ENCODE measurements around the gene TRPM1.
"Not testable (repeated sequence)": the region's sequence is repeated elsewhere in the genome, so short reads cannot be mapped to it uniquely, and the experiment has no call there.

The TRPM1 gene

GRCh38 chr15:31102374-31103342 is 1.1 kb upstream of the TRPM1 start:
- CTCF ChIA-PET, result no interaction called here
- Mint-ChIP-seq H3K36me3 (no peaks in the 10 kb centered on the region), H3K27me3 (peaks cover 36% of the 10 kb centered on the region), H3K4me1 (no peaks in the 10 kb centered on the region), H3K4me3 (no peak overlapping the region), H3K27ac (no peak overlapping the region), H3K9me3 (no peaks in the 10 kb centered on the region)
- no peak for DNase-seq

- DNase-seq, result no peak
- CTCF ChIA-PET, result no interaction called here
- no peaks in the 10 kb centered on the region for H3K4me1 Mint-ChIP-seq
- no peak overlapping the region for H3K27ac Mint-ChIP-seq
- H3K4me3 Mint-ChIP-seq, result no peak overlapping the region
- peaks cover 36% of the 10 kb centered on the region for H3K27me3 Mint-ChIP-seq
- no peaks in the 10 kb centered on the region for H3K36me3 Mint-ChIP-seq
- H3K9me3 Mint-ChIP-seq, result no peaks in the 10 kb centered on the region
Observed at GRCh38 chr15:31102039-31102321, 455 bp upstream of the TRPM1 start.

DNA sequence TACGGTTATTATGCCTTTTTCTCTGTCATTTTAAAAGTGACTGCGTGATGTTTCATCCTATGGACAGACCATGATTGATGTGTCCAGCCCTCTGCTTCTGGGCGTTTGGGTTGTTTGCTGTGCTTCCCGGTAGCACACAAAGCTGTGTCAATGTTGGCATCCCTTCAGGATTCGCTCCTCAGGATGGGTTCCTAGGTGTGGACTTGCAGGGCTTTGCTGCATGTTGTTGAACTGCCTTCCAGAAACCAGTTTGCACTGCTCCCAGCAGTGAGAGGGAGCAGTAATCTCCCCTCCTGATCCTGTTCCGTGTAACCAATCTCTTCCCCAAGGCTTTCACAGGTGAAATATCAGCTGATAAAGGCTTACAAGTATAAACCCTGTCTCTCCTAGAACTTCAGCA is 787 bp downstream of the TRPM1 start:
- CTCF ChIA-PET, result interaction anchor here (0.6 kb wide), 1 partner anchor 314 kb away, joined by 3 read pairs; no protein-coding TSS in a partner anchor
- Mint-ChIP-seq H3K4me3 (no peak overlapping the region), H3K9me3 (no peaks in the 10 kb centered on the region), H3K27ac (no peak overlapping the region), H3K36me3 (no peaks in the 10 kb centered on the region), H3K4me1 (no peaks in the 10 kb centered on the region), H3K27me3 (peaks cover 27% of the 10 kb centered on the region)
- DNase-seq, result no peak

- Mint-ChIP-seq H3K27me3 (peaks cover 31% of the 10 kb centered on the region), H3K9me3 (no peaks in the 10 kb centered on the region), H3K4me3 (no peak overlapping the region), H3K4me1 (no peaks in the 10 kb centered on the region), H3K27ac (no peak overlapping the region), H3K36me3 (no peaks in the 10 kb centered on the region)
- DNase-seq, result no peak
- CTCF ChIA-PET, result no interaction called here
Observed at GRCh38 chr15:31098953-31099740, 2.4 kb downstream of the TRPM1 start.

- Mint-ChIP-seq H3K27me3 (peaks cover 35% of the 10 kb centered on the region), H3K36me3 (no peaks in the 10 kb centered on the region), H3K4me1 (no peaks in the 10 kb centered on the region), H3K27ac (no peak overlapping the region), H3K9me3 (no peaks in the 10 kb centered on the region), H3K4me3 (no peak overlapping the region)
- DNase-seq, result no peak
- CTCF ChIA-PET, result interaction anchor here (1.9 kb wide), 1 partner anchor 31 kb away, joined by 8 read pairs; no protein-coding TSS in a partner anchor
Observed at GRCh38 chr15:31098491-31098917, 3.0 kb downstream of the TRPM1 start.

- Mint-ChIP-seq H3K36me3 (no peaks in the 10 kb centered on the region), H3K9me3 (no peaks in the 10 kb centered on the region), H3K27ac (no peak overlapping the region), H3K4me1 (no peaks in the 10 kb centered on the region), H3K4me3 (no peak overlapping the region), H3K27me3 (peaks cover 31% of the 10 kb centered on the region)
- DNase-seq, result no peak
- CTCF ChIA-PET, result interaction anchor here (1.9 kb wide), 1 partner anchor 32 kb away, joined by 8 read pairs; no protein-coding TSS in a partner anchor
Observed at GRCh38 chr15:31096563-31096962, 5.0 kb downstream of the TRPM1 start.

DNA sequence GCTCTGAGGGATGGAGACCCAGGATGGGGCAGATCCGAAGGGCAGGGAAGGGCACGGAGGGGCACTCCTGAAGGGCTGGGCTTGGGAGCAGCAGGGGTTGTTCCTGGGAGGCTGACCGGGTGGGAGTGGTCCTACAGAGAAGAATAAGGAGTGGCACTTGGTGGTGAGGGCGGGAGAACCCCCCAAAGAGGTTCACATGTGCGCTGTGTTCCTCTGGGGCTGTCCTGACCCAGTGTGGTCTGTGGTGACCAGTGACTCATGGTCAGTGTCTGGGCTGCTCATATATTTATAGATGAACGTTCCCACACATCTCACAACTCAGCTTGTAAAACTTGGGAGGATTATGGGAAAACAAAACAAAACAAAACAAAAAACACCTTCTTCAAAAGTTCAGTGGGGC is 10.0 kb downstream of the TRPM1 start:
- Mint-ChIP-seq H3K4me1 (no peaks in the 10 kb centered on the region), H3K9me3 (no peaks in the 10 kb centered on the region), H3K4me3 (no peak overlapping the region), H3K27ac (no peak overlapping the region), H3K27me3 (peaks cover 12% of the 10 kb centered on the region), H3K36me3 (no peaks in the 10 kb centered on the region)
- CTCF ChIA-PET, result no interaction called here
- no peak for DNase-seq

DNA sequence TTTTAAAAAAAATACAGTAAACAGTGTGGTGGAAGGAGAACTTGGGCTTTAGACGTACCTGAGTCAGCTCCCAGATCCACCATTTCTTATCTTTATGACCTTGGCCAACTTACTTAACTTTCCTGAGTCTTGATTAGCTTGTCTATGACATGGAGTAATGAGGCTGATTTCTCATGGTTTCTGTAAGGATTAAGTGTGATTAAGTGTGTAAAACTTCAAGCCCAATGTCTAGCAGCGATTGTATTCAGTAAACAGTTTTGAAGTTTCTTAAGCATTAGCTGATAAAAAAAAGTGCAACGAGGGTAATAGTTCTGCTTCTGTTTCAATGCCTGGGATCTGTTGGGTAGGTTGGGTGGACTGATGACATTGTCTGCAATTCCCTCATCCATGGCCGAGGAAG is 10.8 kb downstream of the TRPM1 start:
- Mint-ChIP-seq H3K4me1 (no peaks in the 10 kb centered on the region), H3K36me3 (no peaks in the 10 kb centered on the region), H3K9me3 (no peaks in the 10 kb centered on the region), H3K27ac (no peak overlapping the region), H3K27me3 (peaks cover 16% of the 10 kb centered on the region), H3K4me3 (no peak overlapping the region)
- DNase-seq, result no peak
- CTCF ChIA-PET, result no interaction called here

DNA sequence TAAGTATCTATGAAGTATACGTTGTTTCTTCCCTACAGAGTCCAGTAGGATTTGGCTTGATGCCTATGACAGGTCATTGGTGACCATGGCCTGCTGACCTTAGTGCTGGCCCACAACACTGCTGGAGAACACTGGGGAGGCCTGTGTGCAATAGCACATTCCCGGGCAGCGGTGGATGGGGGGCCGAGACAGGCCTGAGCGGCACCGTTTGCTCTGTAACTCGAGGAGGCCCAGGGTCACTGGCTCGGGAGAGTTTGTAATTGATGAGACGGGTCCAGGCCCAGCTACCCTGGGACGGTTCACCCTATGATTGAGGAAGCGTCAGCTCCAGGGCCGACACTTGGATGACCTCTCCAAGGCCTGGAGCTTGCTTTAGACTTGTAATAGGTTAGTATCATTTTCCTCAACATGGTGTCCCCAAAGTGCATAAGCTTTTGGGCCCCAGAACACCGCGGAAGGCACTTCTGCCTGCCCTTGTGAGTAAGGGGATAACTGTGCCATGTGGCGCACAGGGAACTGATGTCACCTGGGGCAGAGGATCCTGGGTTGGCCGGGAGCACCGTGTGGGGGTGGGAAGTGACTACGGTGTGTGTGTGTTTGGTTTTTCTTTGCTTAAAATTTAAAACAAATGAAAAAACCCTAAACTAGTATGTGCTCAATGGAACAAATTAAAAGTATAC is 12.0 kb downstream of the TRPM1 start:
- Mint-ChIP-seq H3K27me3 (peaks cover 19% of the 10 kb centered on the region), H3K4me1 (no peaks in the 10 kb centered on the region), H3K4me3 (no peak overlapping the region), H3K27ac (no peak overlapping the region), H3K36me3 (no peaks in the 10 kb centered on the region), H3K9me3 (no peaks in the 10 kb centered on the region)
- CTCF ChIA-PET, result no interaction called here
- no peak for DNase-seq

DNA sequence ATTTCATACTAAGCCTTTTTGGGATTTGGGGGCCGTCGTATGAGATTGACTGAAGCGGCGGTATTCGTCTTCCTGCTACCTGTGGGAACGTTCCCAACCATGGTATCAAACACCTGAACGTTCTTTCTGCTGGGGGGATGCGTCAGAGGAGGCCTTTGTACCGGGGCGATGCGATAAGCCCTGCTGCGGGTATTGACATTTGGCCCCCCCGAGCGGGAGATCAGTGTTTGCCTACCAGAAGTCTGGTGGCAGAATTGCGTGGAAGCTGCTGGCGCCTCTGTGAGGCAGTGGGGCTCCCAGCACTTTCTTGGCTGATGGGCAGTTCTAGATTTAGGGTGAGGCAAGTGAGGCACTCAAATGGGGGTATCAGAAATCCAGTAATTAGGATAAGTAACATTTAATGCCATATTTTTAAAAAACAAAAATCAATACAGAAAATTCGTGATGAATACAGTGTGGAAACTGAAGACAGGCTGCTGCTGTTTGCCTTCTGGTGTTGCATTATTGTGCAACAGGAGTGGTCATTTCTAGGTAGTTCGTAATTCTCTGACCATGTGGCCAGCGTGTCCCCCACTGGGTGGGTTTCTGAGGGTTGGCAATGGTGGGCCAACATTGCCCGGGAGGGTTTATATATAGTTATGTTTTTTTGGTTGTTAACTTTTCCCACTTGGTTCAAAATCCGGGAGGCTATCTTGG is 12.7 kb downstream of the TRPM1 start:
- peaks cover 5% of the 10 kb centered on the region for H3K4me1 Mint-ChIP-seq
- H3K4me3 Mint-ChIP-seq, result no peak overlapping the region
- CTCF ChIA-PET, result no interaction called here
- no peaks in the 10 kb centered on the region for H3K9me3 Mint-ChIP-seq
- H3K27me3 Mint-ChIP-seq, result peaks cover 22% of the 10 kb centered on the region
- no peaks in the 10 kb centered on the region for H3K36me3 Mint-ChIP-seq
- no peak for DNase-seq
- no peak overlapping the region for H3K27ac Mint-ChIP-seq

DNA sequence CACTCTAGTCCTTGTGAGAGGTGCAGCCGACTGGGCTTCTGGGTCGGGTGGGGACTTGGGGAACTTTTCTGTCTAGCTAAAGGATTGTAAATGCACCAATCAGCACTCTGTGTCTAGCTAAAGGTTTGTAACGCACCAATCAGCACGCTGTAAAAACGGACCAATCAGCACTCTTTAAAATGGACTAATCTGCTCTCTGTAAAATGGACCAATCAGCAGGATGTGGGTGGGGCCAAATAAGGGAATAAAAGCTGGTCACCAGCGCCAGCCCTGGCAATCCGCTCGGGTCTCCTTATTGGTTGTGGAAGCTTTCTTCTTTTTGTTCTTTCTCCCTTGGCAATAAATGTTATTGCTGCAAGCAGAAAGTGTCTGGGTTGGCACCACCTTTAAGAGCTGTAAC is 13.5 kb downstream of the TRPM1 start:
- CTCF ChIA-PET, DNase-seq, H3K27ac Mint-ChIP-seq, H3K9me3 Mint-ChIP-seq, H3K4me3 Mint-ChIP-seq, H3K36me3 Mint-ChIP-seq, H3K4me1 Mint-ChIP-seq: not testable (repeated sequence)
- H3K27me3 Mint-ChIP-seq, result peaks cover 25% of the 10 kb centered on the region

- no peaks in the 10 kb centered on the region for H3K9me3 Mint-ChIP-seq
- no peak overlapping the region for H3K4me3 Mint-ChIP-seq
- peaks cover 11% of the 10 kb centered on the region for H3K4me1 Mint-ChIP-seq
- CTCF ChIA-PET, result no interaction called here
- H3K27me3 Mint-ChIP-seq, result peaks cover 38% of the 10 kb centered on the region
- no peaks in the 10 kb centered on the region for H3K36me3 Mint-ChIP-seq
- DNase-seq, result no peak
- H3K27ac Mint-ChIP-seq, result no peak overlapping the region
Observed at GRCh38 chr15:31086344-31086743, 15.2 kb downstream of the TRPM1 start.

- Mint-ChIP-seq H3K27ac (no peak overlapping the region), H3K27me3 (peaks cover 40% of the 10 kb centered on the region), H3K9me3 (no peaks in the 10 kb centered on the region), H3K36me3 (no peaks in the 10 kb centered on the region), H3K4me3 (no peak overlapping the region), H3K4me1 (peaks cover 11% of the 10 kb centered on the region)
- DNase-seq, result no peak
- CTCF ChIA-PET, result no interaction called here
Observed at GRCh38 chr15:31085359-31085758, 16.2 kb downstream of the TRPM1 start.

GRCh38 chr15:31084176-31084575 is 17.3 kb downstream of the TRPM1 start:
- H3K4me3 Mint-ChIP-seq, result no peak overlapping the region
- H3K36me3 Mint-ChIP-seq, result no peaks in the 10 kb centered on the region
- H3K27me3 Mint-ChIP-seq, result peaks cover 44% of the 10 kb centered on the region
- no peak overlapping the region for H3K27ac Mint-ChIP-seq
- peaks cover 17% of the 10 kb centered on the region for H3K4me1 Mint-ChIP-seq
- CTCF ChIA-PET, result interaction anchor here (1.2 kb wide), 1 partner anchor 45 kb away, joined by 3 read pairs; no protein-coding TSS in a partner anchor
- DNase-seq, result no peak
- no peaks in the 10 kb centered on the region for H3K9me3 Mint-ChIP-seq
